Measurements from ENCODE around the gene SPRR2G.
"Not testable (repeated sequence)": the region's sequence is repeated elsewhere in the genome, so short reads cannot be mapped to it uniquely, and the experiment has no call there.

The SPRR2G gene

DNA sequence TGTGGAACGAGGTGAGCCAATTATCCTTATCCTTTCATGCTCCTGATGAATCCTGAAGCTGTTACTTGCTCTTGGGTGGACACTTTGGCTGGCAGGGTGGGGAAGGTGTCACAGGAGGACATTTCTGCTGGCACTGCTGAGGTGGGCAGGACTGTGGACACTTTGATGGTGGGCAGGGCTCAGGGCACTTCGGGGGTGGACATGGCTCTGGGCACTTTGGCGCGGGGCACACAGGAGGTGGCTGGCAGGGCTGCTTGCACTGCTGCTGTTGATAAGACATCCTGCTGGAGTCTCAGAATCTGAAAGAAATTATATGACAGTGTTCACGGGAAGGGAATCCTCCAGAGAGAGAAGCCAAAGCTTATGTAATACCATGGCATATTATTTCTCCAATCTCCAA is 38.2 kb downstream of the SPRR2G start:
- not testable (repeated sequence) for DNase-seq

GRCh38 chr1:153100245-153100644 is 50.4 kb downstream of the SPRR2G start:
- peak; percentile 37 for DNase-seq

Measured in fibroblast of skin of right biceps (primary cell).